GM10266 (cell line): ENCODE results near the gene AGPAT2.

ENCODE experiments used
- DNase-seq: peaks from one replicate; pipeline ENCODE4 v3.0.0; 2012; ENCODE audit errors: extremely low spot score
- TF ChIP-seq, protein P1 (sequence below): IDR thresholded peaks from 2 replicates; pipeline ENCODE4 v1.5.1; 2012; ENCODE audit warnings: mild to moderate bottlenecking, low read depth; ENCODE audit not compliant: control insufficient read depth, insufficient read depth; ENCODE audit errors: missing control alignments

AGPAT2 gene

DNA sequence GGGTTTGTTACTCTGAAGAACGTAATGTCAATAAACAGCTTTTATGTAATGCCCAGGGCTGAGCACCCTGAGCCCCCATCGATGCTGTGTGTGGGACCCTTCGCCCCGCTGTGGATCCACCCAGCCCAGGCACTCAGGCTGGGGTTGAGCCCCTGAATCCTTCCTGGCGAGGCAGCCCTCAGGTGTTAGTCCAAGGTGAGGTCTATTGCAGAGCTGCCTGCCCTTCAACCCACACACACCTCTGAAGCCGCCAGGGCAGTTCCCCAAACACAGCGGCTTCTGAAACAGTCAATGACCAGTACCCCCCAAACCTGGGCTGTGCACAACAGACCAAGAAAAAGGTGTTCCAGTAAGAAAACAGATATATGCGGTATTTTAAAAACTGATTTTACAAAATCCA is 36.7 kb upstream of the AGPAT2 start:
- TF ChIP-seq, protein P1, sequence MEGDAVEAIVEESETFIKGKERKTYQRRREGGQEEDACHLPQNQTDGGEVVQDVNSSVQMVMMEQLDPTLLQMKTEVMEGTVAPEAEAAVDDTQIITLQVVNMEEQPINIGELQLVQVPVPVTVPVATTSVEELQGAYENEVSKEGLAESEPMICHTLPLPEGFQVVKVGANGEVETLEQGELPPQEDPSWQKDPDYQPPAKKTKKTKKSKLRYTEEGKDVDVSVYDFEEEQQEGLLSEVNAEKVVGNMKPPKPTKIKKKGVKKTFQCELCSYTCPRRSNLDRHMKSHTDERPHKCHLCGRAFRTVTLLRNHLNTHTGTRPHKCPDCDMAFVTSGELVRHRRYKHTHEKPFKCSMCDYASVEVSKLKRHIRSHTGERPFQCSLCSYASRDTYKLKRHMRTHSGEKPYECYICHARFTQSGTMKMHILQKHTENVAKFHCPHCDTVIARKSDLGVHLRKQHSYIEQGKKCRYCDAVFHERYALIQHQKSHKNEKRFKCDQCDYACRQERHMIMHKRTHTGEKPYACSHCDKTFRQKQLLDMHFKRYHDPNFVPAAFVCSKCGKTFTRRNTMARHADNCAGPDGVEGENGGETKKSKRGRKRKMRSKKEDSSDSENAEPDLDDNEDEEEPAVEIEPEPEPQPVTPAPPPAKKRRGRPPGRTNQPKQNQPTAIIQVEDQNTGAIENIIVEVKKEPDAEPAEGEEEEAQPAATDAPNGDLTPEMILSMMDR, result no peak
- DNase-seq, result no peak

GRCh38 chr9:136723362-136723976 is 36.2 kb upstream of the AGPAT2 start:
- no peak for DNase-seq
- TF ChIP-seq, protein P1, result no peak

DNA sequence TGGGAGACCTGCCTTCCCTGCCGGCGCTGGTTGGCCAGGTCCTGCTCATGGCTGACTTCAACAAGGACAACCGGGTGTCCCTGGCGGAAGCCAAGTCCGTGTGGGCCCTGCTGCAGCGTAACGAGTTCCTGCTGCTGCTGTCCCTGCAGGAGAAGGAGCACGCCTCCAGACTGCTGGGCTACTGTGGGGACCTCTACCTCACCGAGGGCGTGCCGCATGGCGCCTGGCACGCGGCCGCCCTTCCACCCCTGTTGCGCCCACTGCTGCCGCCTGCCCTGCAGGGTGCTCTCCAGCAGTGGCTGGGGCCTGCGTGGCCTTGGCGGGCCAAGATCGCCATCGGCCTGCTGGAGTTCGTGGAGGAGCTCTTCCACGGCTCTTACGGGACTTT is 35.7 kb upstream of the AGPAT2 start:
- DNase-seq, result no peak
- TF ChIP-seq, protein P1, result no peak

- TF ChIP-seq, protein P1, result no peak
- DNase-seq, result no peak
Observed at GRCh38 chr9:136722093-136722968, 35.1 kb upstream of the AGPAT2 start.

GRCh38 chr9:136721339-136722092 is 34.3 kb upstream of the AGPAT2 start:
- TF ChIP-seq, protein P1, result no peak
- DNase-seq, result no peak

DNA sequence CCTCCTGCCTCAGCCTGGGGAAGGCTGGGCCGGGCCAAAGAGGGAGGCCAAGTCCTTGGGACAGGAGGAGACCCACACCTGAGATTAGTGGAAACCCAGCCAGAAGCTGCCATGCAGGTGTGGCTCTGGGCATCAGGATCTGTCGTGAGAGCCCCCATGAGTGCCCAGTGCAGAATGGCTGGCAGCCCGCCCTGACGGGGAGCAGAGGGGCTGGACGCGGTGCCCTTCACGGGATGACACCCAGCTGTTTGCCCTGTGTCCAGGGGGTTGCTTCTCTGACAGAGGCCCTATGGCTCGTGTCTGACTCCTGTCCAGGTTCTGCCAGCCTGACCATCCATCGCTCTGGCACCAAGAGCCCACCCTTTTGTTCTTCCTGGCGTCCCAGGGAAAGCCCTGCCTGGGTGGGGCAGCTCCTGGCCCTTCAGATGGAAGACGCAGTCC is 33.7 kb upstream of the AGPAT2 start:
- DNase-seq, result no peak
- TF ChIP-seq, protein P1, result no peak
